GM20000 (cell line): ENCODE data around the gene TRIM46.

ENCODE experiments used
- DNase-seq: peaks from one replicate; pipeline ENCODE4 v3.0.0; 2012; ENCODE audit warnings: low spot score
- TF ChIP-seq, protein P1 (sequence below): IDR thresholded peaks from 2 replicates; pipeline ENCODE4 v1.5.1; 2012; ENCODE audit warnings: mild to moderate bottlenecking, control low read depth; ENCODE audit errors: extremely low read depth, missing control alignments

Gene TRIM46

DNA sequence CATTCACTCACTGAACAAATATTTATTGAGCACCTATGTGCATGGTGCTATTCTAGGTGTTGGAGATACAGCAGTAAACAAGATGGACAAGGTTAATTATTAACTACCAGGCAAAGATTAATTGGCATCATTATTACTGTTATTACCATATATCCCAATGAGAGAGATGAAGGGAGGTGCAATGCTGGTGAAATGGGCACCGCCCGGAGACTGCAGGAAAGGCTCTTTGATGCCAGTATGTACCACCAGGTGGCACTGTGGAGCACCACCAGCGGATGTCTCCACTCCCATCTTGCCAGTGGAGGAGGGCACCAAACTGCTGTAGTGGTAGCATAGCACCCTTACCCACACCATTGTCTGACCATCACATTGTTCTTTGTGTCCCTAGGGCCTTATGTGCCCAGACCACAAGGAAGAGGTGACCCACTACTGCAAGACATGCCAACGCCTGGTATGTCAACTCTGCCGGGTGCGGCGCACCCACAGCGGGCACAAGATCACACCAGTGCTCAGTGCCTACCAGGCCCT lies 3.0 kb downstream of the TRIM46 start:
- TF ChIP-seq, protein P1, sequence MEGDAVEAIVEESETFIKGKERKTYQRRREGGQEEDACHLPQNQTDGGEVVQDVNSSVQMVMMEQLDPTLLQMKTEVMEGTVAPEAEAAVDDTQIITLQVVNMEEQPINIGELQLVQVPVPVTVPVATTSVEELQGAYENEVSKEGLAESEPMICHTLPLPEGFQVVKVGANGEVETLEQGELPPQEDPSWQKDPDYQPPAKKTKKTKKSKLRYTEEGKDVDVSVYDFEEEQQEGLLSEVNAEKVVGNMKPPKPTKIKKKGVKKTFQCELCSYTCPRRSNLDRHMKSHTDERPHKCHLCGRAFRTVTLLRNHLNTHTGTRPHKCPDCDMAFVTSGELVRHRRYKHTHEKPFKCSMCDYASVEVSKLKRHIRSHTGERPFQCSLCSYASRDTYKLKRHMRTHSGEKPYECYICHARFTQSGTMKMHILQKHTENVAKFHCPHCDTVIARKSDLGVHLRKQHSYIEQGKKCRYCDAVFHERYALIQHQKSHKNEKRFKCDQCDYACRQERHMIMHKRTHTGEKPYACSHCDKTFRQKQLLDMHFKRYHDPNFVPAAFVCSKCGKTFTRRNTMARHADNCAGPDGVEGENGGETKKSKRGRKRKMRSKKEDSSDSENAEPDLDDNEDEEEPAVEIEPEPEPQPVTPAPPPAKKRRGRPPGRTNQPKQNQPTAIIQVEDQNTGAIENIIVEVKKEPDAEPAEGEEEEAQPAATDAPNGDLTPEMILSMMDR = peak; percentile 71
- DNase-seq = peak; percentile 94

GRCh38 chr1:155177192-155177917 lies 3.7 kb downstream of the TRIM46 start:
- TF ChIP-seq, protein P1 = no peak
- DNase-seq = peak; percentile 40

DNA sequence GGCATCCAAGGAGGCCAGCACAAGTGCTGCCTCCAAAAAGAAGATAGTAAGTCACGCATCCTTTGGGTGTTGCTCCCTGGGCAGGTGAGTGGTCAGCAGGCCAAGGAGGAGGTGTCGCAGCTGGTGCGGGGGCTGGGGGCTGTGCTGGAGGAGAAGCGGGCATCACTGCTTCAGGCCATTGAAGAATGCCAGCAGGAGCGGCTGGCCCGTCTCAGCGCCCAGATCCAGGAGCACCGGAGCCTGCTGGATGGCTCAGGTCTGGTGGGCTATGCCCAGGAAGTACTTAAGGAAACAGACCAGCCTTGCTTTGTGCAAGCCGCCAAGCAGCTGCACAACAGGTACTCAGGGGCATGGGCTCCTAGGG lies 4.3 kb downstream of the TRIM46 start:
- TF ChIP-seq, protein P1 = no peak
- peak; percentile 23 for DNase-seq

GRCh38 chr1:155178441-155179111 lies 4.9 kb downstream of the TRIM46 start:
- DNase-seq = peak; percentile 26
- TF ChIP-seq, protein P1 = no peak

- no peak for DNase-seq
- TF ChIP-seq, protein P1 = no peak
These were observed 5.7 kb downstream of the TRIM46 start for GRCh38 chr1:155179112-155180031.

- TF ChIP-seq, protein P1 = no peak
- DNase-seq = no peak
These were observed 7.9 kb downstream of the TRIM46 start for GRCh38 chr1:155181371-155182051.
